CD4-positive, alpha-beta T cell treated with Interleukin-21 for 1 hour (primary cell): ENCODE data around the gene POU6F1.

Experiments
- DNase-seq: peaks from one replicate; pipeline ENCODE4 v3.0.0-alpha.2; 2020

Gene POU6F1

DNA sequence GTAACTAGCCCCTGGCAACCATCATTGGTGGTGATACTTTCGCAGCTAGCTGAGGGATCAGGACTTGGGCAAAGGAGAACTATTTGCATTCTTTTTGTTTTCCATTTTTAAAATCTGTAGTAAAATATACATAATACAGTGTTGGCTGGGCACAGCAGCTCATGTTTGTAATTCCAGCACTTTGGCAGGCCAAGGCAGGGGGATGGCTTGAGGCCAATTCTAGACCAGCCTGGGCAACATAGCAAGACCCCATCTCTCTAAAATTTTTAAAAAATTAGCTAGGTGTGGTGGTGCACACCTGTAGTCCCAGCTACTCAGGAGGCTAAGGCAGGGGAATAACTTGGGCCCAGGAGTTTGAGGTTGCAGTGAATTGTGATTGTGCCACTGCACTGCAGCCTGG lies 64.9 kb downstream of the POU6F1 start:
- no peak for DNase-seq

DNA sequence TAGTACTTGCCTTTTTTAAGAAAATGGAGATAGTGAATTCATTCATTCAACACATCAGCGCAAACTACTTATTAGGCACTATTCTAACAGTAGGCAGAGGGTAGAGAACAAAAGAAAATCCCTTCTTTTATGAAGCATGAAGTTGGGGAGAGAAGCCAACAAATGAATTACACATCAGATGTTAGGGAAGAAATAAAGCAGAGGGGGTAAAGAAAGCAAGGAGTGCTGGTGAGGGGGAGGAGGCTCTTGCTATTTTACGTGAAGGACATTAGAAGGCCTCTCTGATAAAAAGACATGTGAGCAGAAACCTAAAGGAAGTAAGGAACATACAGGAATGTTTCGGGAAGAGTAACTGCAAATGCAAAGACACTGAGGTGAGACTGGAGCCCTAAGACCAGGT lies 67.1 kb downstream of the POU6F1 start:
- DNase-seq = no peak

DNA sequence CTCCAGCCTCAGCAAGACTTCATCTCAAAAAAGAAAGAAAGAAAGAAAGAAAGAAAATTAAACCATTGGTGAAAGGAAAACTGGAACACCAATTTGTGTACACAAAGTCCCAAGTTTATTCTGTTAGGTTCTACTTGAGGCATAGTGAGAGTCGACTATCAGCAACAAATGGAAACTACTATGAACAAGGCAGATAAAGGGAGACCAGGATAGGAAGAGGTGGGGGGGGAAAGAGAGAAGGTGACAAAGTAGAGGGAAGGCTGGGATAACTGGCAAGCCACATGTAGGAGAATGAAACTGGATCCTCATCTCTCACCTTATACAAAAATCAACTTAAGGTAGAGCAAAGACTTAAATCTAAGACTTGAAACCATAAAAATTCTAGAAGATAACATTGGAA lies 70.6 kb downstream of the POU6F1 start:
- no peak for DNase-seq

DNA sequence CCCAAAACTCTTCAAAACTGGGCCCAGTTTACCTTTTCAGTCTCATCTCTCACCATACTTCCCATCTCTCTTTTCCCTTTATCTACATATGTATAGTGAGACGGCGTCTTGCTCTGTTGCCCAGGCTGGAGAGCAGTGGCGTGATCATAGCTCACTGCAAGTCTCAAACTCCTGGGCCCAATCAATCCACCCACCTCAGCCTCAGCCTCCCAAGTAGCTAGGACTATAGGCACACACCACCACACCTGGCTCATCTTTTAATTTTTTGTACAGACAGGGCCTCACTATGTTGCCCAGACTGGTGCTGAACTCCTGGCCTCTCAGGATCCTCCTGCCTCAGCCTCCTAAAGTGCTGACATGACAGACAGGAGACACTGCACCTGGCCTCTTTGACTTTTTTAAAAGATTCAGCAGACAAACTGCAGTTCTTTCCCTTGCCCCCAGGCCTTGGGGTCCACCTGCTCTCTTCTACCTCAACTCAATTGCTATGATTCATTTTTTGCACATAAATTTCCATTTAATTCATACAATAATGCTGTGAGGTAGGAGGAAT lies 78.5 kb downstream of the POU6F1 start:
- DNase-seq = no peak
